ENCODE results near the gene SSB. TPM values are rescaled to one million over a fixed set of nuclear protein-coding genes. Genes with fewer than 3 reads are reported as not detected.

Gene SSB
- total and polyA plus RNA-seq, 2 of the 13 experiments (the other 11 are each of a cell fraction or from before 2014, with no cell fraction given): 109 to 208 TPM

DNA sequence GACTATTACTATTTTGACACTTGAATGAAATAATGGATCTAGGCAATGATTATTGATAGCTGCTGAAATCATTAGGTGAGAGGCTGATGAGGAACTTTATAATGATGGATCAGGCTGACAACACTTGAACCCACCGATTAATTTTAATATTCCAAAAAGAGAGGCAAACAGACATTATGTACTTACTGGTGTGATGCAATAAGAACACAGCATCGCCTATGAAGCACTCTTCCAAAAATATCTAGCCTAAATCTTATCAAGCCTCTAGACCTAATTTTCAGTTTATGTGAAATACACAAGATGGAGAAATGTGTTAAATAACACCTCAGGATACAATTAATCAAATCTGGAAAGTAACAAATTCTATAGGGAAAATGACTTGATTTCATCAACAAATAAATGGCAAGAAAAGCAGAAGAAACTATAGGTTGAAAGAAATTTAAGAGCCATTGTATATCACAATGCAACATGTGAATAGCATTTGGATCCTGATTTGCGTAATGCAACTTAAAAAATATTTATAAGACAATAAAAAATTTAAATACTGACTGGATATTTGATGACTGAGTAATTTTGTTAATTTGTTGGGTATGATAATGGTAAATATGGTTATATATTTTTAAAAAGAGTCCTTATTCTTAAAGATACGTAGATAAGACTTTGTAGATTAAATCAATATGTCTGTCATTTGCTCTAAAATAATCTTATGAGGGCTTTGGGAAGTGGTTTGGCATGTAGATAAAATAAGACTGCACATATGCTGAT, 17.2 kb upstream of the SSB start:
- DNase-seq (ENCODE audit: low spot score): no peak
- no peaks in the 10 kb centered on the region for H3K27me3 ChIP-seq (ENCODE audit: control insufficient read depth in 1 of 2, insufficient read depth in 2 of 2, low read length in 2 of 2)
- H2AFZ ChIP-seq (ENCODE audit: low read length): no peak overlapping the region
- TF ChIP-seq ZNF530 (CRISPR knock-in tag; IDR thresholded peaks at IDR 0.05; ENCODE audit: low read depth) (no peak), MAFK (conservative IDR thresholded peaks at IDR 0.05 in 1 of 2, IDR thresholded peaks at IDR 0.05 in 1 of 2; ENCODE audit: low read length in 2 of 2) (peak in 1 of 2 experiments; percentile 54; a peak in 2 of 4 replicates), ARNT2 (CRISPR knock-in tag; IDR thresholded peaks at IDR 0.05; ENCODE audit: low read depth) (no peak), CEBPB (IDR thresholded peaks at IDR 0.05; ENCODE audit: borderline replicate concordance, low read depth, low read length) (peak; percentile 55; the same call in 1 of the 2 replicates), MAFF (IDR thresholded peaks at IDR 0.05; ENCODE audit: low read depth, low read length) (peak; percentile 18; the same call in 1 of the 2 replicates), RORA (CRISPR knock-in tag; IDR thresholded peaks at IDR 0.05) (no peak)
- no peak overlapping the region for H3K9ac ChIP-seq (ENCODE audit: insufficient read depth, low read depth, low read length)
- H3K4me2 ChIP-seq (ENCODE audit: low read depth, low read length): no peak overlapping the region
- no peaks in the 10 kb centered on the region for H4K20me1 ChIP-seq (ENCODE audit: insufficient read depth, low read length)
- H3K9me3 ChIP-seq (ENCODE audit: low read length): no peaks in the 10 kb centered on the region
- H3K79me2 ChIP-seq (ENCODE audit: insufficient read depth, low read length): no peaks in the 10 kb centered on the region
- ChIA-PET CTCF (ENCODE audit: low intra/inter-chr PET ratio, low total read pairs) (no interaction called here), POLR2A (no interaction called here)
- H3K4me3 ChIP-seq (replicated peaks in 1 of 3; ENCODE audit: insufficient read depth in 1 of 3, low read depth in 2 of 3, low read length in 3 of 3): no peak overlapping the region
- ATAC-seq: no peak
- no TSS peak for BruUV-seq (replicated peaks)
- H3K4me1 ChIP-seq (ENCODE audit: insufficient read depth, low read length): peaks cover 19% of the 10 kb centered on the region
- in situ Hi-C loops (cut with HindIII; ENCODE audit: extremely low pct_ligation_motif_present, low pct_unique_long_range_greater_than_20kb): no loop called here
- intact Hi-C loops (cut with micrococcal nuclease; ENCODE audit: unreplicated experiment): no loop called here
- H3K36me3 ChIP-seq (replicated peaks in 1 of 2; ENCODE audit: control insufficient read depth in 1 of 2, insufficient read depth in 2 of 2, low read length in 2 of 2): no peaks in the 10 kb centered on the region
- FAIRE-seq: peak; percentile 32
- H3K27ac ChIP-seq (ENCODE audit: extremely low read length, insufficient read depth, low read length): no peak overlapping the region
- WGBS (ENCODE audit: low lambda C conversion rate): 63% methylated on average over 4 of the region's 4 CpGs

DNA sequence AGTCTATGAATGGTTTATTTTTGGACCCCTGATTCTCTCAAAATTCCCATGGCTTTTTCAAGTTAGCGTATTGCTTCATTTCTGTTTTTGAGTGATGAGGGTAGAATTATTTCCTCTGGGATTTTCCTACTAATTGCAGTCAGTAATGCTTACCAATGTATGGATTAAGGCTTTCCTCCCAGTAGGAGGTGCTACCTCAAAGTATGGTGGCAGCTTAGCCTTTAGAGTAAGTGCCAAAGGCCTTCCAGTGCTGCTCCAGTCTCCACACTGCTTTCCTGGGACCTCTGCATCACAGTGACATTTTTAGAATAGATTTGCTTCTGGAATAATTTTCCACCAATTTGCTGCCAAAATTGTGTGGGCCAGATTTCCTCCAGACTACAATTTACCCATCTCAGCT, 16.2 kb upstream of the SSB start:
- no peaks in the 10 kb centered on the region for H4K20me1 ChIP-seq (ENCODE audit: insufficient read depth, low read length)
- H3K4me1 ChIP-seq (ENCODE audit: insufficient read depth, low read length): peaks cover 14% of the 10 kb centered on the region
- POLR2A ChIA-PET: no interaction called here
- in situ Hi-C loops (cut with HindIII; ENCODE audit: extremely low pct_ligation_motif_present, low pct_unique_long_range_greater_than_20kb): no loop called here
- H3K27ac ChIP-seq (ENCODE audit: extremely low read length, insufficient read depth, low read length): no peak overlapping the region
- H3K27me3 ChIP-seq (ENCODE audit: control insufficient read depth in 1 of 2, insufficient read depth in 2 of 2, low read length in 2 of 2): no peaks in the 10 kb centered on the region
- H3K9ac ChIP-seq (ENCODE audit: insufficient read depth, low read depth, low read length): no peak overlapping the region
- CTCF ChIA-PET (ENCODE audit: low intra/inter-chr PET ratio, low total read pairs): no interaction called here
- H3K36me3 ChIP-seq (replicated peaks in 1 of 2; ENCODE audit: control insufficient read depth in 1 of 2, insufficient read depth in 2 of 2, low read length in 2 of 2): no peaks in the 10 kb centered on the region
- H3K79me2 ChIP-seq (ENCODE audit: insufficient read depth, low read length): no peaks in the 10 kb centered on the region
- DNase-seq (ENCODE audit: low spot score) (no peak), ATAC-seq (no peak; the same call in 2 of the 3 replicates), FAIRE-seq (no peak)
- no peak overlapping the region for H3K4me3 ChIP-seq (replicated peaks in 1 of 3; ENCODE audit: insufficient read depth in 1 of 3, low read depth in 2 of 3, low read length in 3 of 3)
- H2AFZ ChIP-seq (ENCODE audit: low read length): no peak overlapping the region
- TF ChIP-seq ZNF207 (IDR thresholded peaks at IDR 0.05; ENCODE audit: borderline replicate concordance): no peak
- no peak for TF ChIP-seq ZNF629 (CRISPR knock-in tag; conservative IDR thresholded peaks at IDR 0.05)
- no peak for TF ChIP-seq ATF1 (CRISPR knock-in tag; IDR thresholded peaks at IDR 0.05)
- BruUV-seq (replicated peaks): no TSS peak
- H3K4me2 ChIP-seq (ENCODE audit: low read depth, low read length): no peak overlapping the region
- intact Hi-C loops (cut with micrococcal nuclease; ENCODE audit: unreplicated experiment): no loop called here
- H3K9me3 ChIP-seq (ENCODE audit: low read length): no peaks in the 10 kb centered on the region
- 96% methylated on average over 1 of the region's 1 CpG for WGBS (ENCODE audit: low lambda C conversion rate)

All from HepG2 (cell line).